ENCODE data around the gene LRRC59.
"Not testable (repeated sequence)": the region's sequence is repeated elsewhere in the genome, so short reads cannot be mapped to it uniquely, and the experiment has no call there.

LRRC59 gene

DNA sequence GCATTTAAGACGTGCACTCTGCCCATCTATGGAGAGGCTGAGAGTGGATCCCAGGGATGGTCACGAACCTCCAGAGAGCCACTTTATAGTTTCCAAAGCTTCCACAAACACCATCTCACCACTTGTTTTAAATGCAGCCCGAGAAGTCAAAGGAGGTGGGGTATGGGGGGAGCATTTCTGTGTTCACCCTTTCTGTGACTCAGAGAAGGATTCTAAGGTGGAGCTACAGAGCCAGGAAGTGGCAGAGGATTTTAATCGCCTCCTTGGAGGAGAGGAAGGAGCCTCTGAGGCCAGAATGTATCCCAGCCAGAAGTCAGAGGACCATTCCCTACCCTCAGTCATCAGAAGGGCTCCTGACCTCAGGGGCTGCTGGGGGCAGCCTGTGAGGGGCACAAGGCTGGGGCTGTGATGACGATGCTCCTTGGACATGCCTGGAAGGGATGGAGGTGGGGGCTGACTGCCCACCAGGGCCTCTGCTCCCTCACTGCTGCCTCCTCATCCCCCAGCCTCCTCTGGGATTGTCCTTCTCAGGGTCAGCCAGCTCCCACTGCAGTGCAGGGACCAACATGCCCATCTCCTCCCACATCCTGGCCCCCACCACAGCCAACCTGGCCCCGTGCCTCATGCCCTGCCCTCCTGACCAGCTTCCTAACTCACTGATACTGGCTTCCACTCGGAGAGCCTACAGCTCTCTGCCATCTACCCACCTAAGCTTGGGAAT is 48.6 kb downstream of the LRRC59 start:
- in situ Hi-C loops (cut with MboI; ENCODE audit: low sequenced_read_pairs) = no loop called here

GRCh38 chr17:50347894-50348291 is 49.4 kb downstream of the LRRC59 start:
- in situ Hi-C loops (cut with MboI; ENCODE audit: low sequenced_read_pairs) = no loop called here

DNA sequence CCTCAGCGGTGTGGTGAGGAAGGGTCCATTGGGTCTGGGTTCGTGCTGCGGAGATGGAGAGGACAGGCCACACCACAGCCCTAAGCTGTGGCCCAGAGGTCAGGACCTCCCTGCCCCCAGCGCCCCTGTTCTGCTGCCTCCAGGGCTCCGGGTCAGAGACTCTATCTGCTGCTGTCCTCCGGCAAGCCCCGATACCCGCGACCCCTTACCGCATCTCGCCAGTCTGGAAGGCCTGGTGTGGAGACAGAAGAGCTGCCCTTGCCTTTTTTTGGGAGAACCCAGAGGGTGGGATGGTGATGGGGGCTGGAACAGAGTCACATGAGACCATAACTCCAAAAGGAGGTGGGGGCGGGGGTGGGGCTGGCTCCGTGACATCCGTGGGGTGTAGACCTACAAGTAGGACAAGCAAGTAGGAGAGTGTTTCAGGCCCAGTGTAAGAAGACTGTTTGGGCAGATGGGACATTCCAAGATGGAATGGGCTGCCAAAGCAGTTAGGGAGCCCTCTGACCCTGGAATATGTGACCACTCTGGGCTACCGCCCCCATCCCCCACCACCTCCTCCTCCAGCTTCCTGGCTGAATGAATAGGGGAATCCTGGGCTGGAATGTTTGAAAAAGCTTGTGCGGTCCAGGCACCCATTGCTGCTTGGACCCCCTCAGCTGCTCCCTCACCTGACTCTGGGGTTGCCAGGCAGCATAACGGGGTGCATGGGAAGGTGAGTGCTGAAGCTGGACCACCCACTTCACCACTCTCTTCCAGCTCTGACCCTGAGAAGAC is 50.0 kb downstream of the LRRC59 start:
- in situ Hi-C loops (cut with MboI; ENCODE audit: low sequenced_read_pairs) = no loop called here

GRCh38 chr17:50346313-50347116 is 50.8 kb downstream of the LRRC59 start:
- in situ Hi-C loops (cut with MboI; ENCODE audit: low sequenced_read_pairs) = no loop called here

DNA sequence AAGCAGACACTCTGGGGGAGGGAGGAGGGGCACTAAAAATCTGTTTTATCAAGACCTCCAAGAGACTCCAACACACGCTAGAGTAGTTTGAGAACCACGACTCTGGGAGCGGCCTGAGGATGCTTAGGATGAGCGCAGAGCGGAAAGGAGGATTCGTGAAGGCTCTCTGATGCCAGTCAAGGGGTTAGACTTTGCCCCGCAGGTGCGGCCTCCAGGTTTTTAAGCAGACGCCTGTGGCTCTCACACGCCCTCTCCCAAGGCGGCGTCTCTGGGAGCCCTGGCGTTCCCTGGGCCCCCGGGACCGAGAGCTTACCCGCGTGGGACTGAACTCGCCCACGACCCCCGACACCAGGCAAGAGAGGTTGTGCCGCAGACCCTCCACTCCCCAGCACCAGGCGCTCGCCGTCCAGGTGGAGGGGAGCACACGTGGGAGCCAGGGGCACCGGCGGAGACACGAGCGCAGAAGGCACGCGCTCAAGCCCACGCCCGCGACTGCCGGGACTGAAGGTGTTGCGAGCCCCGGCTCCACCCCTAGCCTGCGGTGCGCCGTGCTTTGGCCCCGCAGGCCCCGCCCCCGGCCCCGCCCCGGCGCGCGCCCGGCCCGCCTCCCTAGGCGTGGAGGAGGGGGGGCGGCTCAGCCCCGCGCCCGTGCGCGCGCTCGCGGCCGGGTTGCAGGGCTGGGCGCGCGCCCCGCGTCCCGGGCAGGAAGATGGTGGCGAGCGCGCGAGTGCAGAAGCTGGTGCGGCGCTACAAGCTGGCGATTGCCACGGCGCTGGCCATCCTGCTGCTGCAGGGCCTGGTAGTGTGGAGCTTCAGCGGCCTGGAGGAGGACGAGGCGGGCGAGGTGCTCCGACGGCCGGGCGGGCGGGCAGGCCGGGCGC is 51.7 kb downstream of the LRRC59 start, which contains the start of gene XYLT2:
Gene XYLT2, plus strand, starts transcription at position 695 of the 881 bp plus-strand sequence. Its CDS starts 15 bp downstream, at position 710.
- in situ Hi-C loops (cut with MboI; ENCODE audit: low sequenced_read_pairs) = no loop called here

- in situ Hi-C loops (cut with MboI; ENCODE audit: low sequenced_read_pairs) = no loop called here
Measured at GRCh38 chr17:50344731-50345365, 52.5 kb downstream of the LRRC59 start.

DNA sequence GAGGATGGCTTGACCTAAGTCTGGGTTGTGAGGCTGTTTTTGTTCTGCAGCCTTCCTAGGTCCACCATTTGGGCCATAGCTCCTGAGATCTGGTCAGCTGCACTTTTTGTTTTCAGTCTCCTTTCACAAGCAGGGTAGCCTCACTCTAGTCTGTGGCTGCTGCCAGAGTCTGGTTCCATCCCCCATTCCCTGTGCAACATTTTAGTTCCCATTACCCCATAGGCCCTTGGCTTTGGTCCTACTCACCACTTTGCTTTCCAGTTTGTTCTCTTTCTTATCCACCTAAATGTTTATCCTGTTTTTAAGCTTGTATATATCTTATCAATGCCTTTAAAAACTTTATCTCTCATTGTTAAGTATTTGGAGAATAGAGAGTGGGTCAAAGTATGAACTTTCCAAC is 57.9 kb downstream of the LRRC59 start:
- in situ Hi-C loops (cut with MboI; ENCODE audit: low sequenced_read_pairs) = no loop called here

- in situ Hi-C loops (cut with MboI; ENCODE audit: low sequenced_read_pairs) = no loop called here
Measured at GRCh38 chr17:50338645-50339044, 58.7 kb downstream of the LRRC59 start.

DNA sequence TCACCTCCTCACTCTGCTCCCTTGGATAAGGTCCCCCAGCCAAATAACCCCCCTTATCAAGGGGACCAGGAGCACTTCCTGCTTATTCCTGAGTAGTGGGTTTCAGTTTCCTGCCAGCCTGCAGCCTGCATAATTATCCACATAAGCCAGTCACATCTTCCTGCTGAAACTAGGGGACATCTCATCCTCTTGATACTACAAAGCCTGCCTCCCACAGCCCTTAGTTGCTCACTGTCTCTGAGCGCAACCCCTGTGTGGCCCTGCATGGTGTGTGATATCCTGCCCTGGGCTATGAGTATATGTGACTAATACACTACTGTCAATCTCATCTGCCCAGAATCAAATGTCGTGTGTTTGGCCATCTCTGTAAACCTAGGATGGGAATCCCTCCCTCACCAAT is 59.4 kb downstream of the LRRC59 start:
- in situ Hi-C loops (cut with MboI; ENCODE audit: low sequenced_read_pairs) = no loop called here

GRCh38 chr17:50333291-50334057 is 63.8 kb downstream of the LRRC59 start:
- in situ Hi-C loops (cut with MboI; ENCODE audit: low sequenced_read_pairs) = not testable (repeated sequence)

- in situ Hi-C loops (cut with MboI; ENCODE audit: low sequenced_read_pairs) = no loop called here
Measured at GRCh38 chr17:50332196-50332595, 65.1 kb downstream of the LRRC59 start.

All from HL-60/S4 (cell line).